ENCODE results near the gene TMEM233. TPM values are rescaled to one million over a fixed set of nuclear protein-coding genes. Genes with fewer than 3 reads are reported as not detected.
A peak's percentile ranks its signal among the peaks of the same experiment; 100 is the strongest.

Gene TMEM233
- polyA plus RNA-seq, 1 of the 3 experiments (the other 2 are of a cell fraction), result 2.6 TPM

- Histone ChIP-seq H4K20me1 (ENCODE audit: insufficient read depth) (no peaks in the 10 kb centered on the region), H3K36me3 (replicated peaks in 1 of 2; ENCODE audit: control insufficient read depth in 1 of 2, insufficient read depth in 2 of 2, low read length in 1 of 2) (no peaks in the 10 kb centered on the region), H3K9me3 (no peaks in the 10 kb centered on the region), H3F3A (replicated peaks; ENCODE audit: insufficient read depth) (peaks cover 14% of the 10 kb centered on the region), H3K9ac (no peak overlapping the region), H2AFZ (ENCODE audit: low read depth) (no peak overlapping the region), H3K27ac (ENCODE audit: low read depth in 2 of 2, low read length in 1 of 2) (0 out of 4 replicates have a peak overlapping the region, but pooled peaks of 1 of the 2 experiments have one; percentile 3), H3K79me2 (ENCODE audit: insufficient read depth) (no peaks in the 10 kb centered on the region), H3K4me3 (ENCODE audit: low read depth in 2 of 2, low read length in 1 of 2) (no peak overlapping the region), H3K9me2 (no peaks in the 10 kb centered on the region), H3K27me3 (ENCODE audit: insufficient read depth) (no peaks in the 10 kb centered on the region), H3K4me1 (ENCODE audit: control insufficient read depth in 1 of 2, insufficient read depth in 2 of 2, low read depth in 1 of 2, low read length in 1 of 2) (peaks cover 6 to 37% of the 10 kb centered on the region in 2 experiments; a peak in 2 of 4 replicates), H3K4me2 (0 out of 2 replicates have a peak overlapping the region, but pooled peaks have one; percentile 14)
- TF ChIP-seq GATA2 (CRISPR knock-in tag; IDR thresholded peaks at IDR 0.05) (peak; percentile 75), JUND (IDR thresholded peaks at IDR 0.05) (peak; percentile 47), POLR2AphosphoS5 (IDR thresholded peaks at IDR 0.05; ENCODE audit: low read depth, low read length) (no peak), NFIC (IDR thresholded peaks at IDR 0.05; ENCODE audit: borderline replicate concordance) (peak; percentile 78), TCF12 (IDR thresholded peaks at IDR 0.05) (peak; percentile 77), IRF3 (IDR thresholded peaks at IDR 0.05; ENCODE audit: low read depth, low read length) (no peak), EP300 (IDR thresholded peaks at IDR 0.05; ENCODE audit: borderline replicate concordance in 1 of 2, low read depth in 1 of 2, low read length in 1 of 2) (peak in 1 of 2 experiments; percentile 34; a peak in 1 of 4 replicates), REST (IDR thresholded peaks at IDR 0.05; ENCODE audit: low read depth, low read length) (no peak), CTCF (IDR thresholded peaks at IDR 0.05) (no peak), TEAD4 (IDR thresholded peaks at IDR 0.05; ENCODE audit: borderline replicate concordance, insufficient read depth) (0 out of 2 replicates have a peak, but pooled peaks have one; percentile 6), GABPA (IDR thresholded peaks at IDR 0.05; ENCODE audit: low read depth) (no peak), RCOR1 (IDR thresholded peaks at IDR 0.05; ENCODE audit: low read length) (no peak), RXRA (IDR thresholded peaks at IDR 0.05; ENCODE audit: borderline replicate concordance, low read depth) (0 out of 2 replicates have a peak, but pooled peaks have one; percentile 17), YY1 (IDR thresholded peaks at IDR 0.05; ENCODE audit: low read depth) (peak; percentile 56; the same call in 1 of the 2 replicates), PBX3 (IDR thresholded peaks at IDR 0.05) (peak; percentile 70), FOSL2 (IDR thresholded peaks at IDR 0.05; ENCODE audit: borderline replicate concordance, low read depth) (peak; percentile 34; the same call in 1 of the 2 replicates), MAX (IDR thresholded peaks at IDR 0.05; ENCODE audit: low read depth) (0 out of 2 replicates have a peak, but pooled peaks have one; percentile 14), CHD2 (IDR thresholded peaks at IDR 0.05; ENCODE audit: low read length, partially characterized antibody) (no peak), FOXM1 (IDR thresholded peaks at IDR 0.05; ENCODE audit: low read depth) (no peak)
- 4% methylated on average over 2 of the region's 2 CpGs for whole genome bisulfite sequencing (ENCODE audit: low lambda C conversion rate)
- ChIA-PET POLR2A (no interaction called here), CTCF (no interaction called here)
- DNase-seq, result peak; percentile 62
Observed at GRCh38 chr12:119592232-119592631, 1.3 kb upstream of the TMEM233 start.
